Bronchial epithelial cell (primary cell): ENCODE measurements around the gene CCDC112. TPM values are rescaled to one million over a fixed set of nuclear protein-coding genes. Genes with fewer than 3 reads are reported as not detected.

Experiments
- DNase-seq: peaks from one replicate; pipeline ENCODE4 v3.0.0-alpha.2; 2010; ENCODE audit warnings: low read depth
- FAIRE-seq: peaks from 2 replicates; lab custom pipeline; 2011; peaks lifted over from hg19 to GRCh38; lab: Jason Lieb, UNC
- H3K27me3 ChIP-seq: 2 replicates; pipeline ENCODE4 v1.5.1; 2011; ENCODE audit warnings: low read length; ENCODE audit not compliant: control insufficient read depth, insufficient read depth
- H3K36me3 ChIP-seq: 2 replicates; pipeline ENCODE4 v1.5.1; 2011; ENCODE audit warnings: low read length; ENCODE audit not compliant: control insufficient read depth, insufficient read depth
- H3K4me3 ChIP-seq: 2 replicates; pipeline ENCODE4 v1.5.1; 2011; ENCODE audit warnings: mild to moderate bottlenecking, low read depth, low read length, control low read depth
- total RNA-seq: library from RNA; depleted of rRNA; stranded (reverse); fragments of >200 nt; gene quantifications from 2 replicates; pipeline ENCODE4 v1.2.1, GENCODE V29; 2014
- TF ChIP-seq, protein P1 (sequence below): IDR thresholded peaks from 2 replicates; pipeline ENCODE4 v1.5.1; 2011; ENCODE audit warnings: mild to moderate bottlenecking, moderate library complexity, low read length, control low read depth, inconsistent platforms; ENCODE audit not compliant: insufficient read depth, severe bottlenecking

CCDC112 gene, protein sequence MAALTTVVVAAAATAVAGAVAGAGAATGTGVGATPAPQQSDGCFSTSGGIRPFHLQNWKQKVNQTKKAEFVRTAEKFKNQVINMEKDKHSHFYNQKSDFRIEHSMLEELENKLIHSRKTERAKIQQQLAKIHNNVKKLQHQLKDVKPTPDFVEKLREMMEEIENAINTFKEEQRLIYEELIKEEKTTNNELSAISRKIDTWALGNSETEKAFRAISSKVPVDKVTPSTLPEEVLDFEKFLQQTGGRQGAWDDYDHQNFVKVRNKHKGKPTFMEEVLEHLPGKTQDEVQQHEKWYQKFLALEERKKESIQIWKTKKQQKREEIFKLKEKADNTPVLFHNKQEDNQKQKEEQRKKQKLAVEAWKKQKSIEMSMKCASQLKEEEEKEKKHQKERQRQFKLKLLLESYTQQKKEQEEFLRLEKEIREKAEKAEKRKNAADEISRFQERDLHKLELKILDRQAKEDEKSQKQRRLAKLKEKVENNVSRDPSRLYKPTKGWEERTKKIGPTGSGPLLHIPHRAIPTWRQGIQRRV
- 4.5 and 4.9 TPM in 2 replicates for total RNA-seq

DNA sequence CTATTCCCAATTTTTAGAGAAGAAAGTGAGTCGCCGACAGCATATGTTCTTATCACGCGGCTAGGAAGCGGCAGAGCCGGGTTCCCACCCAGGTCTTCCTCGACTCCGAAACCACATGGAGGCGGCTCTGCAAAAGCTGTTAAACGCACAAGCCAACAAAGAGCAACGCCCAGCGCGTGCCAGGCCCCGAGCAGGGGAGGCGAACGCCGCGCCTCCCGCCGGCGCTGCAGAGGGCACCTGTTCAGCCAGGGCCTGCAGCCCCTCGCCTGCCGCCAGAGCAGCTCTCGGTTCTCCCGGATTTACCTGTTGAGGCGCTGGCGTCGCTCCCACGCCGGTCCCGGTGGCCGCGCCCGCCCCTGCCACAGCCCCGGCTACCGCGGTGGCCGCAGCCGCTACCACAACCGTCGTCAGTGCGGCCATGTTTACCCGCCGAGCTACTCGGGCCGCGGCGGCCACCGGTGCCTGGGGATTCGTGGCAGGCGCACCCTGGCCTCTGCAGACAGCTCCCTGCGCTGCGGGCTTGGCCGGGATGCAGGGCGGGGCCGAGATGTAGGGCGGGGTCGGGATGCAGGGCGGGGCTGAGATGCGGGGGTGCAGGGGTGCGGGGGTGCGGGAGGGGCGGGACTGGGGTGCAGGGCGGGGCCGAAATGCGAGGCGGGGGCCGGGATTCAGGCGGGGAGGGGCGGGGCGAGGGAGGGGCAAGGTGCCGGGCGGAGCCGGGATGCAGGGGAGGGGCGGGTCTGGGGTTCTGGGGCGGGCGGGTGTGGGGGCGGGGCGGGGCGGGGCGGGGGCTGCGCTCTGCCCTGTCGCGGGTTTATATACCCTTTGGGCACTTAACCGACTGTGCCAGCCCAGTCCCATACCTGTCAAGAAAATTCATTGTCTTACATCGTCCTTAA, at the start of gene CCDC112:
Gene CCDC112, minus strand, starts transcription at position 531 of the 899 bp plus-strand sequence. Its CDS starts 111 bp downstream, at position 420.
- Histone ChIP-seq H3K27me3 (no peaks in the 10 kb centered on the region), H3K4me3 (peak within 1 kb of the TSS; percentile 68), H3K36me3 (no peaks in the 10 kb centered on the region)
- TF ChIP-seq, protein P1, sequence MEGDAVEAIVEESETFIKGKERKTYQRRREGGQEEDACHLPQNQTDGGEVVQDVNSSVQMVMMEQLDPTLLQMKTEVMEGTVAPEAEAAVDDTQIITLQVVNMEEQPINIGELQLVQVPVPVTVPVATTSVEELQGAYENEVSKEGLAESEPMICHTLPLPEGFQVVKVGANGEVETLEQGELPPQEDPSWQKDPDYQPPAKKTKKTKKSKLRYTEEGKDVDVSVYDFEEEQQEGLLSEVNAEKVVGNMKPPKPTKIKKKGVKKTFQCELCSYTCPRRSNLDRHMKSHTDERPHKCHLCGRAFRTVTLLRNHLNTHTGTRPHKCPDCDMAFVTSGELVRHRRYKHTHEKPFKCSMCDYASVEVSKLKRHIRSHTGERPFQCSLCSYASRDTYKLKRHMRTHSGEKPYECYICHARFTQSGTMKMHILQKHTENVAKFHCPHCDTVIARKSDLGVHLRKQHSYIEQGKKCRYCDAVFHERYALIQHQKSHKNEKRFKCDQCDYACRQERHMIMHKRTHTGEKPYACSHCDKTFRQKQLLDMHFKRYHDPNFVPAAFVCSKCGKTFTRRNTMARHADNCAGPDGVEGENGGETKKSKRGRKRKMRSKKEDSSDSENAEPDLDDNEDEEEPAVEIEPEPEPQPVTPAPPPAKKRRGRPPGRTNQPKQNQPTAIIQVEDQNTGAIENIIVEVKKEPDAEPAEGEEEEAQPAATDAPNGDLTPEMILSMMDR, result no peak
- FAIRE-seq, result no peak
- DNase-seq, result peak; percentile 45

DNA sequence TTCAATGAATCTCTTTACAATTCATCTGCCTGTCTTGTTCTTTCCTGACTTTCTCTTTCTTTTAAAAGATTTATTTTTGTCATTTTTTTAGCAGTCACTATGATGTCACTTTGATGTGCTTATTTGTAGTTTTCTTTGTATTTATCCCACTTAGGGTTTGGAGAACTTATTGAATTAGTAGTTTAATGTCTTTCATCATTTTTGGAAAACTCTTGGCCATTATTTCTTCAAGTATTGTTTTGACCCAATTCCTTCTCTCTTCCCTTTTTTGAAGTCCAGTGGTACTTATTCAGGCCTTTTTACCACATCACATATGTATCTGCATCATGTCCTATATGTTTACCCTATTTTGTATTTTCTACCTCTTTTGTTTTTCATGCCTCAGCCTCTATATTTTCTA, 48.9 kb upstream of the CCDC112 start:
- FAIRE-seq (no peak), DNase-seq (no peak)
- peaks cover 2% of the 10 kb centered on the region for H3K27me3 ChIP-seq
- no peaks in the 10 kb centered on the region for H3K36me3 ChIP-seq
- H3K4me3 ChIP-seq, result no peak overlapping the region
- TF ChIP-seq, protein P1, result no peak

DNA sequence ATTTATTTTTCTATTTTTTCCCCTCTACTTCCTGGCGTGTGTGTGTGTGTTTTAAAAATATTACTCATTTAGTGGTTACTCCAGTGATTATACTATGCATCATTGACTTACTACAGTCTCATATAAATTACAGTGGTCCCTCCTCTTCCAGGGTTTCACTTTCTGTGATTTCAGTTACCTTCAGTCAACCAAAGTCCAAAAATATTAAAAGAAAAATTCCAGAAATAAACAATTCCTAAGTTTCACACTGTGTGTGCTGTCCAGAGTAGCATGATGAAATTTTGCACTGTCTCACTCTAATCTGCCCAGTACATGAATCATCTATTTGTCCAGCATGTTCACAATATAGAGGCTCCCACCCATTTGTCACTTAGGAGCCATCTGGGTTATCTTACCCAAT, 47.4 kb upstream of the CCDC112 start:
- Histone ChIP-seq H3K27me3 (peaks cover 2% of the 10 kb centered on the region), H3K36me3 (no peaks in the 10 kb centered on the region), H3K4me3 (no peak overlapping the region)
- TF ChIP-seq, protein P1, result no peak
- DNase-seq (peak; percentile 60), FAIRE-seq (no peak)

DNA sequence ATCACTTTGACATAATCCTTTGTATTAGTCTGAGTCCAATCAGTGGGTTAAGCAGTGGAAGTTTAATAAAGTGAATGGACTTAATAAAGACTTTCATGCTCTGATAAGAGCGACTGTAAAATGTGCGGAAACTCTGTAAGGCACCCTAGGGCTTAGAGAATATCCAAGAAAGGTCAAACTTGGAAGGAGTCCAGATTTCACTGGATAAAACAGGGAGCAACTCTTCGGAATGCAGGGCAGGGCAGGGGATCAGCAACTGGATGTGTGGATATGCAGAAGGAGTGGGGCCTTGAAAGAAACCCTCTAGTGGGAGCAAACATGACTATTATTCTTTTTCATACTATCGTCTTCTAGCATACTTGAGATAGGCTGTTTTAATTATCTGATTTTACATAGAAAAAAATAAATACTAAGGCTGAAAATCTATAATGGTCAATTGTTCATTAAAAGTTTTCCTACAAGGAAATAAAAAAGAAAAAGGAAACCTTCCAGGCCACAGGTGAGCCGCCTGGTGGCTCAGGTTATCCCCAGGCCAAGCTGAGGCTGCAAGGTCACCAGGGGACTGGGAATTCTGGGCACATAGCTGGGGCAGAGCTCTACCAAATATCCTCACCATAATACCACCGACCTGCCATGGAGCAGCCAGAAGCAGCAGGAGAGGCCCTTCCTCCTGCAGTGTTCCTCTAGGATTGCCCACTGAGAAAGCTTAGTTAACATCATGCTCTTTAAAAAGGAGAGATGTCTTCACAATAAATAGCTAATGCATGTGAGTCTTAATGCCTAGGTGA, 46.3 kb upstream of the CCDC112 start:
- FAIRE-seq, result no peak

DNA sequence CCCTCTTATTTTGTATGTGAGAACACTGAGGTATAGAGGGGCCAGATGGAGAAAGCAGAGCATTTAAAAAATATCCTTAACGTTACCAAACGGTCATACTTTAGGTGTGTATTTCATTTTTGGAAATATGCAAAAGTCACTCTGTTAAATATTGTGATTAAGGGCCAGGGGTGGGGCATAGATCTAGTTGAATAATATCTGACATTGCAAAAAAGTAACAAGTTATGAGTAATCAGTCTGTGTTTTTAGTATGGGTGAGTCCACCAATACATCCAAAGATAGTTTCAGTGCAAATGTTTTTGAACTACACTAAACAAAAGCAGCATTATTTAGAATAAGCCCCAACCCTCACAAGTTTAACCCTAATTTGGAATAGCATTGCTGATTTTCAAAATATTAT, 45.3 kb upstream of the CCDC112 start:
- DNase-seq (peak; percentile 48), FAIRE-seq (no peak)
- Histone ChIP-seq H3K36me3 (no peaks in the 10 kb centered on the region), H3K4me3 (no peak overlapping the region), H3K27me3 (peaks cover under 1% of the 10 kb centered on the region)
- TF ChIP-seq, protein P1, result no peak

More for the DNA sequence above, 46.3 kb upstream of the CCDC112 start:
- DNase-seq, result no peak
- Histone ChIP-seq H3K27me3 (peaks cover 2% of the 10 kb centered on the region), H3K4me3 (no peak overlapping the region), H3K36me3 (no peaks in the 10 kb centered on the region)
- TF ChIP-seq, protein P1, result no peak
